Activated naive CD4-positive, alpha-beta T cell treated with anti-CD3 and anti-CD28 coated beads, Interleukin-2, amount 10 ng/mL, durations not matched to agents 7 days and 5 days (primary cell): ENCODE results near the gene TM7SF3.

Experiments
- CTCF ChIA-PET: fragments of 350-600 bp; sonication (Branson Sonifier 250); formaldehyde crosslinking; loops from one replicate; lab custom pipeline; 2021; ENCODE audit warnings: antibody characterized with exemption; lab: Charles Lee
- DNase-seq: peaks from one replicate; pipeline ENCODE4 v3.0.0-alpha.2; 2020
- H3K27ac Mint-ChIP-seq: one replicate; pipeline ENCODE4 v1.8.0; 2021; ENCODE audit warnings: mild to moderate bottlenecking, moderate library complexity, mixed read lengths
- H3K27me3 Mint-ChIP-seq: one replicate; pipeline ENCODE4 v1.8.0; 2021; ENCODE audit warnings: mild to moderate bottlenecking, mixed read lengths
- H3K36me3 Mint-ChIP-seq: one replicate; pipeline ENCODE4 v1.8.0; 2021; ENCODE audit warnings: mixed read lengths
- H3K4me1 Mint-ChIP-seq: one replicate; pipeline ENCODE4 v1.8.0; 2021; ENCODE audit warnings: mixed read lengths
- H3K4me3 Mint-ChIP-seq: one replicate; pipeline ENCODE4 v1.8.0; 2021; ENCODE audit warnings: mild to moderate bottlenecking, moderate library complexity, mixed read lengths
- H3K9me3 Mint-ChIP-seq: one replicate; pipeline ENCODE4 v1.8.0; 2021; ENCODE audit warnings: mixed read lengths

Gene TM7SF3

DNA sequence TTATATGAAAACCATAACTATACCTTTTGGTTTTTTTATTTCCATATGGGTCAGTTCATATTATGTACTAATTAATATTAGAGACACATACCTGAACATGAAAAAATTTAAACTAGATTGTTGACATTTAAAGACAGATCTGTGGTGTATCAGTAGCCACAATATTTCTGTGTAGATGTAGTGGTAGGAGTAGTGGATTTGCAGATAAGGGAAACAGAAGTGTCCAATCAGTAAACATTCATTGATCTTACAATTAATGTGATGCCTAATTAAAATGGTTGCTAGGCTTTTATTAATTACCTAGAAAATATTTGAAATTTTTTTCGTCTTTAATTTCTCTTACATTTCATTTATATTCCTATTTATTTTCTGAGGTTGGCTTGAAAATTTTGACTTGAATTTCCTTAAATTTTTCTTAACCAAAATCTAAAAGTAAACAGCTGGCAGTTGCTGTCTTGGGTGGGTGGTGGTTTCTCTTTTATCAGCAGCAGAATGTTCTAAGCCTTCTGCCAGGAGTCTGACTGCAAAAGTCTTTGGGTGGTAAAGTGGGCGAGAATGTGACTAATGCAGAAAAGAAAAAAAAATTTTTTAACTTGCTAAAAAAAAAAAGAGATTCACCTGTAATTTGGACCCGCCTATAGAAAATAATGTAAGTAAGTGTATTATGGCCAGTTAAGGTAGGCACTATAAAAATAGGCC lies 73.5 kb downstream of the TM7SF3 start:
- peak; percentile 27 for DNase-seq
- Mint-ChIP-seq H3K9me3 (no peaks in the 10 kb centered on the region), H3K27ac (peak overlapping the region; percentile 99), H3K36me3 (peaks cover 34% of the 10 kb centered on the region), H3K27me3 (no peaks in the 10 kb centered on the region), H3K4me3 (peak overlapping the region; percentile 89), H3K4me1 (peaks cover 47% of the 10 kb centered on the region)
- CTCF ChIA-PET: interaction anchor here (1.3 kb wide), 2 partner anchors 11 to 35 kb away, joined by 3 to 5 read pairs; no protein-coding TSS in a partner anchor

DNA sequence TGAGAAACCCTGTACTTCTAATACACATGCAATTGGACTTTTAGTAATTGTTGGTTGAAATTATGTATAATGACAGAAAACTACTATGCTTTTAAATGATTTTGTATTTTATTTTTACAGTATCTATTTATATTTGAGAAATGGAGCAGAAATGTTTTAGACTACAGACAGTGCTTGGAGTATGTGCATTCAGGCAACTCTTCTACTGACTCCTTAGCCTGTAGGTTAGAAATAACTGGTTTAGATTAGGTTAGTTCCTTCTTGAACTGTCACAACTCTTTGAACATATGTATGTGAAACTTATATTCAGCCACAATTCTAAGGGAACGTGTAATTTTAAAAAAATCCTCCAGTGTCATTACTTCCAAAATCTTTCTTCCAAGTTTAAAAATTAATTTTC lies 74.2 kb downstream of the TM7SF3 start:
- Mint-ChIP-seq H3K27ac (peak overlapping the region; percentile 99), H3K9me3 (no peaks in the 10 kb centered on the region), H3K36me3 (peaks cover 33% of the 10 kb centered on the region), H3K4me3 (peak overlapping the region; percentile 89), H3K4me1 (peaks cover 52% of the 10 kb centered on the region), H3K27me3 (no peaks in the 10 kb centered on the region)
- DNase-seq: no peak
- CTCF ChIA-PET: no interaction called here

DNA sequence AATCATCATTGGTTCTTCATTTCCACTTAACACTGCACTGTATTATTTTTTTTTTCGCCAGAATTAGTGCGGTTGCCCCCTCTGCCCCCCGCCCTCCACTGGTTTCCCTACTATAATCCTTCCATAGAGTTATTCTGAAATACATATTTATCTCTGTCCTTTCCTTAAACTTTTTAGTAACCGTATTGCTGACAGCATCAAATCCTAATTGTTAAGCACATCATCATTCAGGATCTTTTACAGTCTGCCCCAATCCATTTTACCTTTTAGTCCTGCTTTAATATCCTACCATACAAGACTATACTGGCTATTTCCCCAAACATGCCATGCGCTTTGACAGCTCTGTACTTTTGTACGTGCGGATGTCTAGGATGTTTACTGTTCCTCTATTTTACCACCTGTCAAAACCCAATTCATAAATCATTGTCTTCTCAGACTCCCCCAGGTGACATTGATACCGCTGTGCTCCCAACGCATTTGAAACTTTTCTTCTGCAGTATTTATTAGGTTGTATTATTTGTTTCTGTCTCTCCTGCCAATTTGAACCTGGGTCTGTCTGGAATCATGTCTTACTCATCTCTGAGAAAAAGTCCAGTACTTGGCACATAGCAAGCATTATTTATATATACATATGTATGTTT lies 74.9 kb downstream of the TM7SF3 start:
- CTCF ChIA-PET: no interaction called here
- Mint-ChIP-seq H3K4me1 (peaks cover 55% of the 10 kb centered on the region), H3K27me3 (no peaks in the 10 kb centered on the region), H3K9me3 (no peaks in the 10 kb centered on the region), H3K4me3 (peak overlapping the region; percentile 89), H3K36me3 (peaks cover 35% of the 10 kb centered on the region), H3K27ac (peak overlapping the region; percentile 99)
- DNase-seq: no peak

DNA sequence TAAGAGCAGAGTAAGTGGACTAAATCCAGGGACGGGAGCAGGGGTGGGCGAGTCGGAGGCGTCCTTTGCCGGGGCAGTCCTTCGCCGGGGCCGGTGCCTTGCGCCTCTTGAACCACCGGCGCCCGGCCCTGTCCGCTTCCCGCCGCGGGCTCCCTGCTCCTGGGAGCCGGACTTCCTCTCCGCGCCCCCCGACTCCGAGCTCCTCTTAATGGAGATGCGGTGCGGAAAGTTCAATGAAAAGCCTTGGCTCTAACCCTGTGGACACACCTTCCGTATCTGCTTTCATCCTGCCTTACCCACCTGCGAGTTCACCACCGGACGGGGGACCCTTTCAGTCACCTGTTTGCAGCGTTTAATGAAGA lies 75.5 kb downstream of the TM7SF3 start:
- CTCF ChIA-PET: interaction anchor here (0.6 kb wide), 1 partner anchor 109 kb away, joined by 3 read pairs; no protein-coding TSS in a partner anchor
- H3K36me3 Mint-ChIP-seq: peaks cover 34% of the 10 kb centered on the region
- peak; percentile 39 for DNase-seq
- peak overlapping the region; percentile 99 for H3K27ac Mint-ChIP-seq
- peaks cover 54% of the 10 kb centered on the region for H3K4me1 Mint-ChIP-seq
- peak overlapping the region; percentile 89 for H3K4me3 Mint-ChIP-seq
- no peaks in the 10 kb centered on the region for H3K27me3 Mint-ChIP-seq
- no peaks in the 10 kb centered on the region for H3K9me3 Mint-ChIP-seq

DNA sequence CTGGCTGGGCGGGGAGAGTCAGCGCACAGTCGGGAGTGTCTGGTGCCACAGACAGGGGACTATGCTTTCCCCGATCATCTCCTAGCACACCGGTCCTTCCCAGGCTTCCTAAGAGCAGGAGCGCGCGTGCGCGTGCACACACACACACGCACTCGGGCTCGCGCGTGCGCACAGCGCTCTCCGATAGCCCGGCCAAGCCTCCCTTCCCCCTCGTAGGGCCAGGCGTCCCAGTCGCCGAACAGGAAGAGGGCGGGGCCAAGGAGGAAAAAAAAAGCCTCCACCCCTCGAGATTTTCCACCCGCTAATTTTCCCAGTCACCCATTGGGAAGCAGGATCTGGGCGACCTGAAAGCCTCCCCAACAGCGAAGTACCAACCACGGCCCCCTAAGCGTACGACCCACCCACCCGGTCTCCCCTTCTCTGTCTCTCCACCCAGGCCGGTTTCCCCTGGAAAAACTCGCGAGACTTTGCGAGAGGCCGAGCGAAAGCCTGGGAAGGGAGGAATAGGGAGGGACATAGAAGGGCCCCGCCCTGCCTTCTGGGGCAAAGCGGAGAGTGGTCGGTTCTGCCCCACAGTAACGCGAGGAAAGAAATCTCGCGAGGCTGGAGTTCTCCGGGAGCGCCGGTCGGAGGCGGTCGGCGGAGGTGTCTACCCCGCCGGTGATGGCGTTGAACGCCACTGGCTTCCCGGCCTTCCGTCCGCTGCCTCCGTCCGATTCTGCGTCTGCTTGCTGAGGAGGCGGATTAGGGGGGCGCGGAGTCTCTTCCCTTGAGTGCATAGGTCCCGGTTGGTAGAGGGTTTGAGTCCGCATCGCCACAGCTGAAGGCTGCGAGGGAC lies 76.1 kb downstream of the TM7SF3 start, which contains the start of the genes FGFR1OP2 and INTS13:
Gene FGFR1OP2, plus strand, starts transcription at position 608 of the 838 bp plus-strand sequence. CDS start 15,689 bp downstream, outside the sequence.
Gene INTS13, minus strand, starts transcription at position 119 of the 838 bp plus-strand sequence. CDS start 1,178 bp downstream, outside the sequence.
- Mint-ChIP-seq H3K9me3 (no peaks in the 10 kb centered on the region), H3K4me1 (peaks cover 53% of the 10 kb centered on the region), H3K36me3 (peaks cover 34% of the 10 kb centered on the region), H3K27me3 (no peaks in the 10 kb centered on the region), H3K4me3 (peak within 1 kb of the TSS; percentile 89), H3K27ac (peak within 1 kb of the TSS; percentile 99)
- CTCF ChIA-PET: interaction anchor here (0.6 to 1.2 kb wide), 3 partner anchors 53 to 108 kb away, joined by 3 read pairs; no protein-coding TSS in a partner anchor
- DNase-seq: peak; percentile 99

DNA sequence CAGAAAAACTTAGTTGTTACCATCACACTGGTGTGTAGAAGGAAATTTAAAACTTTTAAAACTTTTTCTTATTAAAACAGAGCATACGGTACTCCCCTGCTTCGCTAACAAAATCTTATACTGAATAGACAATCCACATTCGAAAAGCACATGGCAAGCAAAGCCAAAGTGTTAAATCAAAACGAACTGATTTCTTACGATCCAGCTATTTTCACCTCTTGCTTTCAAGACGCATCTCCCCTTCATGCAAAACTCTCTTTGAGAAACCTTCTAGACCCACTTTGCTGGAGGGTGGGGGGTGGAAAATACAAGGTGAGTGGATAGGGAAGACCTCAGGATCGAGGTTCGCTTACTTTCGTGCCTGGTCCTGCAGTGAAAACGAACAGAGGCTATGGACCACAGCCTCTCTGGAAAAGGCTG lies 76.7 kb downstream of the TM7SF3 start:
- Mint-ChIP-seq H3K9me3 (no peaks in the 10 kb centered on the region), H3K4me1 (peaks cover 53% of the 10 kb centered on the region), H3K36me3 (peaks cover 37% of the 10 kb centered on the region), H3K27ac (peak overlapping the region; percentile 99), H3K27me3 (no peaks in the 10 kb centered on the region), H3K4me3 (peak overlapping the region; percentile 89)
- no peak for DNase-seq
- CTCF ChIA-PET: interaction anchor here (0.8 to 1.2 kb wide), 2 partner anchors 52 to 78 kb away, joined by 3 read pairs; no protein-coding TSS in a partner anchor

DNA sequence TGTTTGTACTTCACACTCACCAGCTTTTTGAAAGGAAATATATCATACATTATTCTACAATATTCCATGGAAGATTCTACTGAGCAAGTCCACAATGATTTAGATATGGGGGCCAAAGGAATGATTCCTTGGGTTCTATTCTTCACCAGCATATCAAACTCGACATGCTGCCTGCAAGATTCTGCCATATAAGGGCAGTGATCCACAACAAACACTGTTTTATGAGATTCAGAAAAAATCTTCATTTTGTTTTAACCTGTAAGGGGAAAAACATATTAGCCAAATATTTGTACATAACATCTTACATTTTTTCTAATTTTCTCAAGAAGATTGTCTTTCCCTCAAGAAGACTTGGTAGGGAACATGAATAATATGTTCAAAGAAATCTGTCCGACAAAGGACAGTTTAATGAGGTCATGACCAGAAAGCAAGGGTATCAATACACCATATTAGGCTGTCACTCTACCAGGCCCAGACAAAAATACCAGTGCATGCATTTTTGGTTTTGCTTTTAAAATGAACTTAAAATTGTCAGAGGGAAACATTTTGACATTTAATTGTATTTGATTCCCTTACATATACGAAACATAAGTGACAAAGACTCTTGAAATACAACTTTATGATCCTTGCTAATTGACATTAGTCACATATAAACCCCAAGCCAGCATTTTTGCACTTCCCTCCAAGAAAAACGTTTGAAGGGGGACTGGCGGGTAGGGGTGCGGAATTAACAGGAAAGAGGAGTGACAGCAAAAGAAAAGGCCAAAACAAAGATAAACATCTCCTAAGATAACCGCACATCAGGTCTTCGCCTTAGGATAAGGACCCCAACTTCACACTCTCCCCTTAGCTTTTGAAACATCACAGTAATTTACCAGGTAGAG lies 77.4 kb downstream of the TM7SF3 start:
- CTCF ChIA-PET: interaction anchor here (0.8 to 1.2 kb wide), 2 partner anchors 52 to 79 kb away, joined by 3 read pairs; no protein-coding TSS in a partner anchor
- Mint-ChIP-seq H3K27ac (peak overlapping the region; percentile 99), H3K36me3 (peaks cover 42% of the 10 kb centered on the region), H3K4me1 (peaks cover 53% of the 10 kb centered on the region), H3K27me3 (no peaks in the 10 kb centered on the region), H3K9me3 (no peaks in the 10 kb centered on the region), H3K4me3 (peak overlapping the region; percentile 89)
- peak; percentile 30 for DNase-seq

DNA sequence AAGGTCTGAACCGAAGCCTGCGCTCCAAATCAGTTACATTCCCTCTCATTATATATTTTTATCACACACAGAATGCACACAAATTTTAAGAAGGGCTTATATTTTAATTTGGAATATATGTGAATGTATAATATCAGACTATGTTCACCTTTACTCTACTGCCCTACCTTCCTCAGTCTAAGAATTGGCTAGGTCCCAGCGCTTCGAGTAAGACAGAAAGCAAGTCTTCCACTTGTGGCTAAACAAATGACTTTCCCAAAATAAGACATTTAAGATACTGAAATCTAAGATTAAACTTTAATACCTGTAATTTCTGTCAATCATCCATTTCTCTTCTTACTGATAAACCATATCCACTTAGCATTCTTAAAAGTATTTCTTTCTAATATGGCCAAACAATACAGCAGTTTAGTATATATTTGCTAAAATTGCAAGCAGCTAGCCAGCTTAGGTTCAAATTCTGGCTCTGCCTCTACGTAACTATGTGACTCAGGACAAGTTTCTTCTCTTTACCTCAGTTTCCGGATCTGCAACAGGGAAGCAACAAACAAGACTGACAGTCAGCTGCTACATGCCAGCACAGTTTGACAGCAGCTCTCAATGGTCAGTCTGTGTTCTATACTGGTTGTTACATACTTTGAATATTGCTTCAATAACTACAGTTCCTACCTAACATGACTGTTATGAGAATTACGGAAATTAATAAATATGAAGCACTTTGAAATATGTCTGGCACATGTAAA lies 78.4 kb downstream of the TM7SF3 start:
- Mint-ChIP-seq H3K9me3 (no peaks in the 10 kb centered on the region), H3K27ac (peak overlapping the region; percentile 99), H3K4me3 (peak overlapping the region; percentile 89), H3K36me3 (peaks cover 43% of the 10 kb centered on the region), H3K27me3 (no peaks in the 10 kb centered on the region), H3K4me1 (peaks cover 51% of the 10 kb centered on the region)
- CTCF ChIA-PET: interaction anchor here (0.7 kb wide), 1 partner anchor 249 kb away, joined by 3 read pairs; no protein-coding TSS in a partner anchor
- DNase-seq: no peak

DNA sequence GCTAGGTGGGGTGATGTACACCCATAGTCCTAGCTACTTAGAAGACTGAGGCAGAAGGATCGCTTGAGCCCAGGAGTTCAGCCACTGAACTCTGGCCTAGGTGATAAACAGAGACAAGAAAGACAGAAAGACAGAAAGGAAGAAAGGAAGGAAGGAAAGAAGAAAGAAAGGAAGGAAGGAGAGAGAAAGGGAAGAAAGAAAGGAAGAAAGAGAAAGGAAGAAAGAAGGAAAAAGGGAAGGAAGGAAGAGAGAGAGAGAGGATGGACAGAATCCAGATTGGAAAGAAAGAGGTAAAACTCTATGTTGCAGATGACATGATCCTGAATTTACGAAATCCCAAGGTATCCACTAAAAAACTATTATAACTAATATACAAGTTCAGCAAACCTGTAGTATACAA lies 84.6 kb downstream of the TM7SF3 start:
- DNase-seq: no peak
- Mint-ChIP-seq H3K9me3 (no peaks in the 10 kb centered on the region), H3K27me3 (no peaks in the 10 kb centered on the region), H3K4me1 (peaks cover 34% of the 10 kb centered on the region), H3K27ac (no peak overlapping the region), H3K36me3 (peaks cover 58% of the 10 kb centered on the region), H3K4me3 (no peak overlapping the region)
- CTCF ChIA-PET: no interaction called here

DNA sequence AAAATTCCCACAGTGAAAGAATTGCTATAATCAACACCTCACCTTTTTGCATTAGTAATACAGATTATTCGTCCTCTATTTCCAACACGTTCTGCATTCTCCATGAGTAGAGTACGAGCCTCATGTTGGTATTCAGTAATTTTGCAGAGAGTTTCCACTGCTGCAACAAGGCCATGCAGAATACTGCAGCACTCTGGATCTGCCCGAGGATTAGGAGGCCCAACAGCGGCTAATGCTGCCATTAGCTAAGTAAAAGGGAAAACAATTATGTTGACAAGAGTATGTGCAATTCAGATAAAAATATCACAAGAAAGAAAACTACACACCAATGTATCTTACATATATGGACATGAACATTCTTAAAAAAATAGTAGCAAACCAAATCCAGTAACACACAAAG lies 85.5 kb downstream of the TM7SF3 start:
- H3K4me1 Mint-ChIP-seq: peaks cover 26% of the 10 kb centered on the region
- peaks cover 50% of the 10 kb centered on the region for H3K36me3 Mint-ChIP-seq
- no peak overlapping the region for H3K27ac Mint-ChIP-seq
- H3K9me3 Mint-ChIP-seq: no peaks in the 10 kb centered on the region
- H3K4me3 Mint-ChIP-seq: no peak overlapping the region
- no peak for DNase-seq
- CTCF ChIA-PET: no interaction called here
- H3K27me3 Mint-ChIP-seq: no peaks in the 10 kb centered on the region
